HG03432 (cell line): Measurements from ENCODE around the gene AGTPBP1.
"Not testable (repeated sequence)": the region's sequence is repeated elsewhere in the genome, so short reads cannot be mapped to it uniquely, and the experiment has no call there.

Experiments
- ATAC-seq: cut with Tn5 transposase; IDR thresholded peaks from one replicate; pipeline ENCODE4 v1.9.1; 2021; ENCODE audit warnings: mild to moderate bottlenecking, moderate library complexity; ENCODE audit not compliant: unreplicated experiment

AGTPBP1 gene

GRCh38 chr9:85723215-85723614 is 18.5 kb downstream of the AGTPBP1 start:
- no peak for ATAC-seq

- ATAC-seq: not testable (repeated sequence)
These were observed 22.3 kb downstream of the AGTPBP1 start for GRCh38 chr9:85719411-85719810.

GRCh38 chr9:85717818-85718217 is 23.9 kb downstream of the AGTPBP1 start:
- not testable (repeated sequence) for ATAC-seq

- ATAC-seq: no peak
These were observed 24.5 kb downstream of the AGTPBP1 start for GRCh38 chr9:85717220-85717619.

GRCh38 chr9:85716031-85716877 is 25.5 kb downstream of the AGTPBP1 start:
- ATAC-seq: peak; percentile 76

GRCh38 chr9:85715587-85715986 is 26.2 kb downstream of the AGTPBP1 start:
- peak; percentile 76 for ATAC-seq

- ATAC-seq: no peak
These were observed 27.9 kb downstream of the AGTPBP1 start for GRCh38 chr9:85713897-85714296.

- no peak for ATAC-seq
These were observed 37.0 kb downstream of the AGTPBP1 start for GRCh38 chr9:85704744-85705143.

- no peak for ATAC-seq
These were observed 38.4 kb downstream of the AGTPBP1 start for GRCh38 chr9:85703398-85703797.

GRCh38 chr9:85702726-85703289 is 38.9 kb downstream of the AGTPBP1 start:
- no peak for ATAC-seq

- ATAC-seq: no peak
These were observed 39.6 kb downstream of the AGTPBP1 start for GRCh38 chr9:85702191-85702590.

GRCh38 chr9:85700330-85700729 is 41.4 kb downstream of the AGTPBP1 start:
- ATAC-seq: no peak

- ATAC-seq: no peak
These were observed 53.4 kb downstream of the AGTPBP1 start for GRCh38 chr9:85688361-85688760.

GRCh38 chr9:85685081-85685480 is 56.7 kb downstream of the AGTPBP1 start:
- no peak for ATAC-seq

- no peak for ATAC-seq
These were observed 65.0 kb downstream of the AGTPBP1 start for GRCh38 chr9:85676790-85677189.

GRCh38 chr9:85667374-85667773 is 74.4 kb downstream of the AGTPBP1 start:
- ATAC-seq: no peak

GRCh38 chr9:85666086-85666485 is 75.7 kb downstream of the AGTPBP1 start:
- ATAC-seq: no peak

- ATAC-seq: no peak
These were observed 79.2 kb downstream of the AGTPBP1 start for GRCh38 chr9:85662573-85662972.

GRCh38 chr9:85658716-85659115 is 83.0 kb downstream of the AGTPBP1 start:
- no peak for ATAC-seq

- no peak for ATAC-seq
These were observed 88.6 kb downstream of the AGTPBP1 start for GRCh38 chr9:85653153-85653552.

GRCh38 chr9:85647571-85647970 is 94.2 kb downstream of the AGTPBP1 start:
- peak; percentile 91 for ATAC-seq

GRCh38 chr9:85645909-85646627 is 95.7 kb downstream of the AGTPBP1 start:
- no peak for ATAC-seq
